Psoas muscle (tissue), 8 donors: Measurements from ENCODE around the gene CYP2F1. TPM values are rescaled to one million over a fixed set of nuclear protein-coding genes. Genes with fewer than 3 reads are reported as not detected.

Experiments
- ATAC-seq, 4 donors: fragments of 200-7000 bp; cut with Tn5 transposase; one replicate each; pipeline ENCODE4 v1.9.1; 2020; ENCODE audit warnings: moderate library complexity in 3 of 4, mild to moderate bottlenecking in 2 of 4
- DNase-seq, 2 donors: peaks; one replicate each; pipeline ENCODE4 v3.0.0-alpha.2; 2020
- H3K27ac ChIP-seq: fragments of 200-600 bp; one replicate; pipeline ENCODE4 v1.8.0; 2022
- H3K27me3 ChIP-seq, 3 donors: fragments of 200-600 bp in 1 of 3; one replicate each; pipeline versions ENCODE4 v1.6.1 to v1.8.0; 2013 to 2022; ENCODE audit warnings: low read length in 2 of 3, mild to moderate bottlenecking in 2 of 3, moderate library complexity in 1 of 3; ENCODE audit not compliant: insufficient read depth in 3 of 3
- H3K36me3 ChIP-seq, 2 donors: fragments of 200-600 bp in 1 of 2; one replicate each; pipeline versions ENCODE4 v1.6.1 to v1.8.0; 2013 to 2022; ENCODE audit warnings: low read depth in 1 of 2, mild to moderate bottlenecking in 1 of 2, moderate library complexity in 1 of 2; ENCODE audit not compliant: insufficient read depth in 1 of 2
- H3K4me1 ChIP-seq: fragments of 200-600 bp; one replicate; pipeline ENCODE4 v1.8.0; 2022
- H3K4me3 ChIP-seq: fragments of 200-600 bp; one replicate; pipeline ENCODE4 v1.8.0; 2022; ENCODE audit warnings: mild to moderate bottlenecking
- H3K9me3 ChIP-seq: fragments of 200-600 bp; one replicate; pipeline ENCODE4 v1.8.0; 2022
- CTCF ChIP-seq: fragments of 200-600 bp; IDR thresholded peaks from one replicate; pipeline ENCODE4 v1.8.0; 2022; ENCODE audit warnings: antibody characterized with exemption
- WGBS, 3 donors: extraction: QIAGEN DNeasy Blood & Tissue Kit; methylation state at CpG; one replicate each; pipeline versions ENCODE4 v1.1.6 to v1.1.7; 2013; 5-methylcytosine and 5-hydroxymethylcytosine counted together
- intact Hi-C, 2 donors: fragments of 100-400 bp; cut with DNase I; formaldehyde crosslinking; loops; one replicate each; pipeline versions ENCODE4 v1.11.0 to v1.14.2; 2022
- polyA plus RNA-seq, 3 donors: library from polyadenylated mRNA; stranded (reverse); fragments of 200-250 nt; gene quantifications; one replicate each; pipeline ENCODE4 v1.2.3, GENCODE V29; 2013
- total RNA-seq, 4 donors: library from RNA; stranded (reverse); fragmentation: NEBNext Ultra II Directional in 2 of 4; extraction: Animal tissue kit (Norgen Biotek cat#: 25700) in 2 of 4; gene quantifications; one replicate each; pipeline versions ENCODE4 v1.2.1 to v1.2.4, GENCODE V29; 2021 to 2023
- donor health status: healthy with polysubstance abuse.
- donor health status: DM: no; HTN: no; CAD: no; lungs with moderate emphysema.
- donor health status: Bipolar disorder and iron deficiency.
- donor health status: healthy.
- donor health status: DM: yes; HTN: yes; CAD: no.
- donor health status: DM: no; HTN: no; CAD: no.
- donor health status: DM: no; HTN: no; CAD: no.
- donor health status: DM: yes; HTN: yes; CAD: no.

CYP2F1 gene
- total and polyA plus RNA-seq, 7 donors: not detected

- WGBS, 3 donors: 52 to 68% (median 61%) methylated on average over 1 of the region's 1 CpG
- H3K27me3 ChIP-seq: peaks cover 0 to 9% (median 0%) of the 10 kb centered on the region in 3 donors
- no peak for TF ChIP-seq CTCF
- no peaks in the 10 kb centered on the region for H3K9me3 ChIP-seq
- intact Hi-C loops: no loop called here
- H3K36me3 ChIP-seq: no peaks in the 10 kb centered on the region
- H3K27ac ChIP-seq: no peak overlapping the region
- DNase-seq (no peak), ATAC-seq (no peak)
- H3K4me3 ChIP-seq: no peak overlapping the region
- no peaks in the 10 kb centered on the region for H3K4me1 ChIP-seq
These were observed 28.4 kb upstream of the CYP2F1 start for GRCh38 chr19:41085748-41086415.

GRCh38 chr19:41088151-41088550 is 26.1 kb upstream of the CYP2F1 start, which contains the start of gene CYP2A13:
Gene CYP2A13 (plus strand): TSS chr19:41088451. CDS start chr19:41088472, 21 bp downstream.
- Histone ChIP-seq H3K27ac (no peak within 1 kb of the TSS), H3K4me1 (no peaks in the 10 kb centered on the region), H3K9me3 (no peaks in the 10 kb centered on the region), H3K4me3 (no peak within 1 kb of the TSS), H3K27me3 (peaks cover 0 to 10% (median 3%) of the 10 kb centered on the region in 3 donors), H3K36me3 (no peaks in the 10 kb centered on the region)
- ATAC-seq: no peak
- intact Hi-C loops: no loop called here
- DNase-seq: no peak
- 71 to 83% (median 74%) methylated on average over 2 of the region's 2 CpGs for WGBS, 3 donors
- no peak for TF ChIP-seq CTCF

- no peak for ATAC-seq
- intact Hi-C loops: no loop called here
- peaks cover 0 to 10% (median 6%) of the 10 kb centered on the region in 3 donors for H3K27me3 ChIP-seq
- H3K36me3 ChIP-seq: no peaks in the 10 kb centered on the region
- DNase-seq: no peak
- no peaks in the 10 kb centered on the region for H3K9me3 ChIP-seq
- no peak overlapping the region for H3K27ac ChIP-seq
- H3K4me3 ChIP-seq: no peak overlapping the region
- no peaks in the 10 kb centered on the region for H3K4me1 ChIP-seq
- WGBS, 3 donors: 1 to 2% (median 1%) methylated on average over 32 of the region's 32 CpGs
- TF ChIP-seq CTCF: no peak
These were observed 24.3 kb upstream of the CYP2F1 start for GRCh38 chr19:41089959-41090358.

- intact Hi-C loops: no loop called here
- ATAC-seq: no peak
- WGBS, 3 donors: 64 to 72% (median 64%) methylated on average over 15 of the region's 15 CpGs
- no peaks in the 10 kb centered on the region for H3K9me3 ChIP-seq
- H3K4me3 ChIP-seq: no peak overlapping the region
- H3K4me1 ChIP-seq: no peaks in the 10 kb centered on the region
- H3K36me3 ChIP-seq: no peaks in the 10 kb centered on the region
- no peak for DNase-seq
- H3K27me3 ChIP-seq: peaks cover 0 to 10% (median 3%) of the 10 kb centered on the region in 3 donors
- TF ChIP-seq CTCF: no peak
- H3K27ac ChIP-seq: no peak overlapping the region
These were observed 18.5 kb upstream of the CYP2F1 start for GRCh38 chr19:41095703-41096102.

- Histone ChIP-seq H3K36me3 (no peaks in the 10 kb centered on the region), H3K4me3 (no peak overlapping the region), H3K27ac (no peak overlapping the region), H3K27me3 (peaks cover 0 to 10% (median 0%) of the 10 kb centered on the region in 3 donors), H3K4me1 (no peaks in the 10 kb centered on the region), H3K9me3 (no peaks in the 10 kb centered on the region)
- DNase-seq (no peak), ATAC-seq (no peak)
- no peak for TF ChIP-seq CTCF
- WGBS, 3 donors: 66 to 70% (median 69%) methylated on average over 7 of the region's 7 CpGs
- intact Hi-C loops: no loop called here
These were observed 17.9 kb upstream of the CYP2F1 start for GRCh38 chr19:41096353-41096752.
